ENCODE data around the gene MS4A7. TPM values are rescaled to one million over a fixed set of nuclear protein-coding genes. Genes with fewer than 3 reads are reported as not detected.

The MS4A7 gene
- 10 to 100 TPM in 1 of 2 donors, 1 to 10 TPM in 1; 3.3 to 12.6 TPM for total RNA-seq

- Histone ChIP-seq H3K9ac (ENCODE audit: low read depth in 2 of 2, low read length in 2 of 2) (no peak within 1 kb of the TSS), H3K4me3 (no peak within 1 kb of the TSS)
These were observed at the start of gene MS4A7 for GRCh38 chr11:60378354-60378753. MS4A7 (plus strand) TSS chr11:60378532; CDS start chr11:60383142, 4,610 bp downstream.

GRCh38 chr11:60332846-60333245 is 45.5 kb upstream of the MS4A7 start:
- Histone ChIP-seq H3K27me3 (no peaks in the 10 kb centered on the region), H3K36me3 (no peaks in the 10 kb centered on the region), H3K4me1 (no peaks in the 10 kb centered on the region), H3K27ac (no peak overlapping the region), H3K4me3 (no peak overlapping the region), H3K9ac (ENCODE audit: low read depth in 2 of 2, low read length in 2 of 2) (no peak overlapping the region), H3K9me3 (no peaks in the 10 kb centered on the region)
- intact Hi-C loops (cut with DNase I): no loop called here
- no peak for DNase-seq
- no peak for TF ChIP-seq CTCF (IDR thresholded peaks at IDR 0.05)

More at GRCh38 chr11:60378354-60378753, at the start of gene MS4A7:
- TF ChIP-seq CTCF (IDR thresholded peaks at IDR 0.05): no peak
- H3K9me3 ChIP-seq: no peaks in the 10 kb centered on the region
- intact Hi-C loops (cut with DNase I): no loop called here
- no peak for DNase-seq
- H3K27ac ChIP-seq: peak within 1 kb of the TSS; percentile 43
- H3K27me3 ChIP-seq: no peaks in the 10 kb centered on the region
- no peaks in the 10 kb centered on the region for H3K4me1 ChIP-seq
- H3K36me3 ChIP-seq: no peaks in the 10 kb centered on the region

- H3K4me3 ChIP-seq: no peak overlapping the region
- peak; percentile 73 for TF ChIP-seq CTCF (IDR thresholded peaks at IDR 0.05)
- DNase-seq: peak; percentile 79
- no peaks in the 10 kb centered on the region for H3K36me3 ChIP-seq
- H3K27me3 ChIP-seq: no peaks in the 10 kb centered on the region
- no peak overlapping the region for H3K27ac ChIP-seq
- H3K9me3 ChIP-seq: no peaks in the 10 kb centered on the region
- H3K4me1 ChIP-seq: no peaks in the 10 kb centered on the region
- intact Hi-C loops (cut with DNase I): no loop called here
- no peak overlapping the region for H3K9ac ChIP-seq (ENCODE audit: low read depth in 2 of 2, low read length in 2 of 2)
These were observed 44.2 kb upstream of the MS4A7 start for GRCh38 chr11:60334005-60334620.

- no peak for TF ChIP-seq CTCF (IDR thresholded peaks at IDR 0.05)
- intact Hi-C loops (cut with DNase I): no loop called here
- no peak for DNase-seq
- Histone ChIP-seq H3K36me3 (no peaks in the 10 kb centered on the region), H3K9me3 (no peaks in the 10 kb centered on the region), H3K4me1 (no peaks in the 10 kb centered on the region), H3K4me3 (no peak overlapping the region), H3K27ac (no peak overlapping the region), H3K27me3 (no peaks in the 10 kb centered on the region), H3K9ac (ENCODE audit: low read depth in 2 of 2, low read length in 2 of 2) (no peak overlapping the region)
These were observed 41.5 kb upstream of the MS4A7 start for GRCh38 chr11:60336767-60337391.

- intact Hi-C loops (cut with DNase I): no loop called here
- no peak for TF ChIP-seq CTCF (IDR thresholded peaks at IDR 0.05)
- Histone ChIP-seq H3K4me3 (no peak overlapping the region), H3K4me1 (no peaks in the 10 kb centered on the region), H3K27ac (no peak overlapping the region), H3K9me3 (no peaks in the 10 kb centered on the region), H3K36me3 (no peaks in the 10 kb centered on the region), H3K9ac (ENCODE audit: low read depth in 2 of 2, low read length in 2 of 2) (no peak overlapping the region), H3K27me3 (no peaks in the 10 kb centered on the region)
- no peak for DNase-seq
These were observed 40.3 kb upstream of the MS4A7 start for GRCh38 chr11:60338053-60338452.
